CD14-positive monocyte (primary cell): Measurements from ENCODE around the gene LRCH4. TPM values are rescaled to one million over a fixed set of nuclear protein-coding genes. Genes with fewer than 3 reads are reported as not detected.

Experiments
- DNase-seq, 3 donors: peaks; one replicate each; pipeline ENCODE4 v3.0.0-alpha.2; 2011 to 2022
- H2AFZ ChIP-seq: 2 replicates; pipeline ENCODE4 v1.6.0; 2012; ENCODE audit warnings: mild to moderate bottlenecking, low read depth, low read length, inconsistent platforms; ENCODE audit not compliant: insufficient read depth, poor library complexity, severe bottlenecking
- H3K27ac ChIP-seq, 2 donors: 1 replicate in 1 of 2; 2 replicates in 1 of 2; pipeline ENCODE4 v1.5.1; 2012 to 2013; ENCODE audit warnings: low read length in 2 of 2, control low read depth in 1 of 2, inconsistent platforms in 1 of 2, low read depth in 1 of 2, mild to moderate bottlenecking in 1 of 2
- H3K27me3 ChIP-seq, 2 donors: one replicate each; pipeline versions ENCODE4 v1.6.0 to v1.6.1; 2011 to 2013; ENCODE audit warnings: low read length in 2 of 2; ENCODE audit not compliant: control insufficient read depth in 2 of 2, insufficient read depth in 2 of 2
- H3K36me3 ChIP-seq, 2 donors: replicated peaks in 1 of 2; 1 replicate in 1 of 2; 2 replicates in 1 of 2; pipeline versions ENCODE4 v1.5.1 to v1.6.1; 2012 to 2013; ENCODE audit warnings: low read length in 2 of 2, control low read depth in 1 of 2, inconsistent platforms in 1 of 2, mild to moderate bottlenecking in 1 of 2; ENCODE audit not compliant: insufficient read depth in 2 of 2, control insufficient read depth in 1 of 2
- H3K4me1 ChIP-seq, 2 donors: 1 replicate in 1 of 2; 2 replicates in 1 of 2; pipeline versions ENCODE4 v1.5.1 to v1.6.1; 2012 to 2013; ENCODE audit warnings: low read length in 2 of 2, control low read depth in 1 of 2, inconsistent platforms in 1 of 2, mild to moderate bottlenecking in 1 of 2, moderate library complexity in 1 of 2; ENCODE audit not compliant: insufficient read depth in 2 of 2, control insufficient read depth in 1 of 2
- H3K4me2 ChIP-seq: replicated peaks from 2 replicates; pipeline ENCODE3; 2012; ENCODE audit warnings: low read length, moderate library complexity, mild to moderate bottlenecking; ENCODE audit not compliant: poor library complexity, severe bottlenecking; ENCODE audit errors: extremely low read depth
- H3K4me3 ChIP-seq, 3 experiments: fragments of 200-600 bp in 1 of 3; sonication (generic) in 1 of 3; replicated peaks in 1 of 3; 1 replicate in 2 of 3; 2 replicates in 1 of 3; pipeline ENCODE4 v1.5.1; 2011 to 2013; ENCODE audit warnings: low read length in 3 of 3, mild to moderate bottlenecking in 3 of 3, control low read depth in 2 of 3, low read depth in 2 of 3, inconsistent platforms in 1 of 3, moderate library complexity in 1 of 3
- H3K79me2 ChIP-seq: 2 replicates; pipeline ENCODE4 v1.6.0; 2012; ENCODE audit warnings: mild to moderate bottlenecking, control low read depth, inconsistent platforms, low read length, moderate library complexity; ENCODE audit not compliant: insufficient read depth
- H3K9ac ChIP-seq: 2 replicates; pipeline ENCODE4 v1.6.0; 2017; ENCODE audit warnings: low read length, mild to moderate bottlenecking; ENCODE audit not compliant: insufficient read depth, poor library complexity, severe bottlenecking
- H3K9me3 ChIP-seq, 2 donors: replicated peaks in 1 of 2; 1 replicate in 1 of 2; 2 replicates in 1 of 2; pipeline versions ENCODE4 v1.5.1 to v1.6.1; 2012 to 2013; ENCODE audit warnings: low read length in 2 of 2, control low read depth in 1 of 2; ENCODE audit not compliant: control insufficient read depth in 1 of 2, insufficient read depth in 1 of 2
- H4K20me1 ChIP-seq: 2 replicates; pipeline ENCODE4 v1.6.0; 2012; ENCODE audit warnings: mild to moderate bottlenecking, low read length, control low read depth, moderate library complexity; ENCODE audit not compliant: insufficient read depth
- H3K27ac Mint-ChIP-seq, 7 donors: one replicate each; pipeline ENCODE4 v1.8.0; 2020; ENCODE audit warnings: mild to moderate bottlenecking in 7 of 7, mixed read lengths in 7 of 7, moderate library complexity in 6 of 7, inconsistent platforms in 2 of 7
- H3K27me3 Mint-ChIP-seq, 3 donors: one replicate each; pipeline ENCODE4 v1.8.0; 2021 to 2022; ENCODE audit warnings: low read depth in 3 of 3, mild to moderate bottlenecking in 3 of 3, mixed read lengths in 3 of 3, moderate library complexity in 3 of 3, inconsistent platforms in 1 of 3
- H3K36me3 Mint-ChIP-seq, 2 donors: one replicate each; pipeline ENCODE4 v1.8.0; 2020; ENCODE audit warnings: mixed read lengths in 2 of 2, inconsistent platforms in 1 of 2, mild to moderate bottlenecking in 1 of 2
- H3K4me1 Mint-ChIP-seq: one replicate; pipeline ENCODE4 v1.8.0; 2020; ENCODE audit warnings: mild to moderate bottlenecking, mixed read lengths
- H3K4me3 Mint-ChIP-seq, 2 donors: one replicate each; pipeline ENCODE4 v1.8.0; 2020; ENCODE audit warnings: mild to moderate bottlenecking in 2 of 2, mixed read lengths in 2 of 2, moderate library complexity in 1 of 2
- H3K9me3 Mint-ChIP-seq, 7 donors: one replicate each; pipeline ENCODE4 v1.8.0; 2020 to 2022; ENCODE audit warnings: mixed read lengths in 7 of 7, mild to moderate bottlenecking in 6 of 7, moderate library complexity in 6 of 7, inconsistent platforms in 2 of 7
- WGBS: methylation state at CpG from one replicate; pipeline ENCODE4 v1.1.5; 2013; ENCODE audit warnings: missing lambda C conversion rate; ENCODE audit not compliant: insufficient coverage; 5-methylcytosine and 5-hydroxymethylcytosine counted together
- intact Hi-C, 2 donors: fragments of 100-400 bp; cut with micrococcal nuclease; formaldehyde crosslinking; loops; one replicate each; pipeline versions ENCODE4 v1.15.0 to v1.15.1; 2023
- polyA plus RNA-seq, 3 donors: library from polyadenylated mRNA; depleted of rRNA in 1 of 3; unstranded in 2 of 3; stranded (reverse) in 1 of 3; fragments of 300-500 nt in 2 of 3; fragments of >200 nt in 1 of 3; fragmentation: Illumina TruSeq in 2 of 3; gene quantifications; 1 replicate in 2 of 3; 2 replicates in 1 of 3; pipeline ENCODE4 v1.2.3, GENCODE V29; 2012 to 2021
- TF ChIP-seq, protein P1 (sequence below): fragments of 200-600 bp; IDR thresholded peaks from one replicate; pipeline ENCODE4 v1.8.0; 2022; ENCODE audit warnings: antibody characterized with exemption, mild to moderate bottlenecking

LRCH4 gene
- polyA plus RNA-seq, 3 donors: 132 to 286 (median 134) TPM

DNA sequence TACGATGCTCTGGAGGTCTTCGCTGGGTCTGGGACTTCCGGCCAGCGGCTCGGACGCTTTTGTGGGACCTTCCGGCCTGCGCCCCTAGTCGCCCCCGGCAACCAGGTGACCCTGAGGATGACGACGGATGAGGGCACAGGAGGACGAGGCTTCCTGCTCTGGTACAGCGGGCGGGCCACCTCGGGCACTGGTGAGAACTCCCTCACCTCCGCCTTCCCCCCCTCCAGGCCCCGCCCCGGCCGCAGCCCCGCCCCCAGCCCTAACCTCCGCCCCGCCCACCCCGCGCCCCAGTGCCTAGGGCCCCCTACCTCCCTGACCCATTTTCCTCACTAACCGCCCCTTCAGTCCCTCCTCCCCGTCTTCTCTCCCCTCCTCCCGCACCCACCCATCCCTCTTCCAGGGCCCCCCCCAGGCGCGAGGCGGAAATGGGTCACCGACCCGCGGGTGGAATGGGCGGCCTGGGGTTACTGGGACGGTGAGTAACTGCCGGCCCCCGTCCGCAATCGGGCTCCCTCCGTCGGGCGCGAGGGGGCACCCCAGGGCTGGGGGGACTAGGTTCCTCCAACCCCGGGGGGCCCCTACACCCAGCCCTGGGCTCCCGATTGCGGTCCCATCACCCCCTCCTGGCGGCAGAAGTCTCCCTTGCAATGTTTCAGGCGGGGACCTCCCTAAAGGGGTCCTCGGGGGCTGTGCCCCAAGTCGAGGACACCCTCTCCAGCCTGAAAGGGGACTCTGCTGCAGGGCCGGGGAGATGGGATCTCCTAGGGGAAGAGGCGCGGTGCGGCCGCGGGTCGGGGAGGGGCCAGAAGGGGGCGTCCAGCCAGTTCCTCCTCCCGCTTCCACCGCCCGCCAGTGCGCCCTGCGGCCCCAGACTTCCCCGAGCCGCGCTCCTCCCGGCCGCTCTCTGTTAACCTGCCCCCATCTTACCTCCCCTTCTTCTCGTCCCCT lies 18.4 kb upstream of the LRCH4 start:
- Mint-ChIP-seq H3K27me3 (peaks cover 17 to 45% (median 38%) of the 10 kb centered on the region in 3 donors), H3K27ac (peak overlapping the region in 3 of 7 donors; percentile 61 to 80 (median 64)), H3K36me3 (peaks cover 0 to 4% of the 10 kb centered on the region in 2 donors), H3K4me1 (peaks cover 21% of the 10 kb centered on the region), H3K9me3 (peaks cover 0 to 5% (median 0%) of the 10 kb centered on the region in 7 donors), H3K4me3 (peak overlapping the region; percentile 77 to 87)
- TF ChIP-seq, protein P1, sequence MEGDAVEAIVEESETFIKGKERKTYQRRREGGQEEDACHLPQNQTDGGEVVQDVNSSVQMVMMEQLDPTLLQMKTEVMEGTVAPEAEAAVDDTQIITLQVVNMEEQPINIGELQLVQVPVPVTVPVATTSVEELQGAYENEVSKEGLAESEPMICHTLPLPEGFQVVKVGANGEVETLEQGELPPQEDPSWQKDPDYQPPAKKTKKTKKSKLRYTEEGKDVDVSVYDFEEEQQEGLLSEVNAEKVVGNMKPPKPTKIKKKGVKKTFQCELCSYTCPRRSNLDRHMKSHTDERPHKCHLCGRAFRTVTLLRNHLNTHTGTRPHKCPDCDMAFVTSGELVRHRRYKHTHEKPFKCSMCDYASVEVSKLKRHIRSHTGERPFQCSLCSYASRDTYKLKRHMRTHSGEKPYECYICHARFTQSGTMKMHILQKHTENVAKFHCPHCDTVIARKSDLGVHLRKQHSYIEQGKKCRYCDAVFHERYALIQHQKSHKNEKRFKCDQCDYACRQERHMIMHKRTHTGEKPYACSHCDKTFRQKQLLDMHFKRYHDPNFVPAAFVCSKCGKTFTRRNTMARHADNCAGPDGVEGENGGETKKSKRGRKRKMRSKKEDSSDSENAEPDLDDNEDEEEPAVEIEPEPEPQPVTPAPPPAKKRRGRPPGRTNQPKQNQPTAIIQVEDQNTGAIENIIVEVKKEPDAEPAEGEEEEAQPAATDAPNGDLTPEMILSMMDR: peak; percentile 64
- Histone ChIP-seq H4K20me1 (no peaks in the 10 kb centered on the region), H3K9ac (peak overlapping the region; percentile 60), H3K27me3 (peaks cover 0 to 24% of the 10 kb centered on the region in 2 donors), H2AFZ (peak overlapping the region; percentile 92), H3K4me2 (peak overlapping the region; percentile 90), H3K36me3 (no peaks in the 10 kb centered on the region), H3K27ac (peak overlapping the region; percentile 12 to 68), H3K4me1 (peaks cover 24 to 26% of the 10 kb centered on the region in 2 donors), H3K4me3 (peak overlapping the region; percentile 64 to 90 (median 89)), H3K79me2 (no peaks in the 10 kb centered on the region), H3K9me3 (no peaks in the 10 kb centered on the region)
- peak; percentile 64 to 70 (median 70) for DNase-seq
- intact Hi-C loops: loop anchor here in 1 of 2 donors (2.0 kb wide), 1 partner anchor 86 kb away; no protein-coding TSS in a partner anchor
- under 1% methylated on average over 53 of the region's 70 CpGs for WGBS

DNA sequence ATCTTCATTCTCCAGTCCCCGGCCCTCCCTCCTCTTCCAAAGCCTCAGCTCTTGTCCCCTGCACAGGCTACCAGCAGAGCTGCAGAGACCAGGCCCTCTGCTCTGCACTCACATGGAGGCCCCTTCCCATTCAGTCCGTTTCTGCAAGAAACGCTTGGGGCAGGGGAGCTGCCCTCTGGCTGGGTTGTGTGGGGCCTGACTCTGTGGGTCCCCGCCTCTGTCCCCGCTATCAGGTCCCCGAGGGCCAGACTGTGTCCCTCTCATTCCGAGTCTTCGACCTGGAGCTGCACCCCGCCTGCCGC lies 17.7 kb upstream of the LRCH4 start:
- peak overlapping the region in 2 of 3 experiments; percentile 89 to 90 for H3K4me3 ChIP-seq
- H3K4me1 Mint-ChIP-seq: peaks cover 21% of the 10 kb centered on the region
- TF ChIP-seq, protein P1: no peak
- no peaks in the 10 kb centered on the region for H4K20me1 ChIP-seq
- 32% methylated on average over 10 of the region's 10 CpGs for WGBS
- H3K27ac ChIP-seq: no peak overlapping the region
- H3K4me2 ChIP-seq: peak overlapping the region; percentile 90
- peaks cover 0 to 4% of the 10 kb centered on the region in 2 donors for H3K36me3 Mint-ChIP-seq
- peak overlapping the region; percentile 50 for H3K9ac ChIP-seq
- H3K4me3 Mint-ChIP-seq: peak overlapping the region; percentile 71 to 87
- peaks cover 0 to 24% of the 10 kb centered on the region in 2 donors for H3K27me3 ChIP-seq
- H3K36me3 ChIP-seq: no peaks in the 10 kb centered on the region
- no peaks in the 10 kb centered on the region for H3K79me2 ChIP-seq
- intact Hi-C loops: loop anchor here in 1 of 2 donors (2.0 kb wide), 1 partner anchor 87 kb away; no protein-coding TSS in a partner anchor
- H3K27me3 Mint-ChIP-seq: peaks cover 17 to 45% (median 40%) of the 10 kb centered on the region in 3 donors
- peaks cover 24 to 26% of the 10 kb centered on the region in 2 donors for H3K4me1 ChIP-seq
- H3K9me3 Mint-ChIP-seq: peaks cover 0 to 5% (median 0%) of the 10 kb centered on the region in 7 donors
- DNase-seq: no peak
- H3K27ac Mint-ChIP-seq: peak overlapping the region in 2 of 7 donors; percentile 61 to 71
- no peaks in the 10 kb centered on the region for H3K9me3 ChIP-seq
- H2AFZ ChIP-seq: peak overlapping the region; percentile 92
